Thoracic aorta (tissue), 2 donors: Measurements from ENCODE around the gene KANSL3. TPM values are rescaled to one million over a fixed set of nuclear protein-coding genes. Genes with fewer than 3 reads are reported as not detected.

Experiments
- ATAC-seq: fragments of 150-250 bp; one replicate; pipeline ENCODE4 v1.8.0; 2017; ENCODE audit warnings: low read depth; ENCODE audit not compliant: insufficient number of reproducible peaks, low FRiP score
- DNase-seq: peaks from one replicate; pipeline ENCODE4 v3.0.0-alpha.2; 2020; ENCODE audit warnings: low spot score
- H3K27ac ChIP-seq, 2 donors: fragments of 200-600 bp; sonication (generic); 1 replicate in 1 of 2; 2 replicates in 1 of 2; pipeline ENCODE4 v1.5.1; 2016; ENCODE audit warnings: mild to moderate bottlenecking in 2 of 2, moderate library complexity in 2 of 2
- H3K27me3 ChIP-seq: fragments of 200-600 bp; sonication (generic); replicated peaks from 2 replicates; pipeline ENCODE4 v1.6.0; 2016; ENCODE audit warnings: mild to moderate bottlenecking; ENCODE audit not compliant: insufficient read depth
- H3K36me3 ChIP-seq: fragments of 200-600 bp; sonication (generic); one replicate; pipeline ENCODE4 v1.5.1; 2016
- H3K4me1 ChIP-seq, 2 donors: fragments of 200-600 bp; sonication (generic); 1 replicate in 1 of 2; 2 replicates in 1 of 2; pipeline versions ENCODE4 v1.5.1 to v1.6.0; 2016; ENCODE audit warnings: low read depth in 2 of 2, mild to moderate bottlenecking in 1 of 2; ENCODE audit not compliant: control insufficient read depth in 1 of 2
- H3K4me3 ChIP-seq: fragments of 200-600 bp; sonication (generic); 2 replicates; pipeline ENCODE4 v1.5.1; 2016; ENCODE audit warnings: mild to moderate bottlenecking
- H3K9me3 ChIP-seq: fragments of 200-600 bp; sonication (generic); 2 replicates; pipeline ENCODE4 v1.5.1; 2016
- CTCF ChIP-seq: fragments of 200-600 bp; sonication (generic); IDR thresholded peaks from one replicate; pipeline ENCODE4 v1.5.1; 2019; ENCODE audit warnings: antibody characterized with exemption
- total RNA-seq, 2 donors: library from RNA; depleted of rRNA; stranded (reverse); fragments of >200 nt; gene quantifications; one replicate each; pipeline versions ENCODE4 v1.1.0 to v1.2.3, GENCODE V29; 2016

The KANSL3 gene
- total RNA-seq, 2 donors from 2014 or later: 60.2 to 73.4 TPM

GRCh38 chr2:96604104-96604503 lies 34.0 kb downstream of the KANSL3 start:
- no peak overlapping the region for H3K4me3 ChIP-seq
- DNase-seq (no peak), ATAC-seq (no peak)
- TF ChIP-seq CTCF: no peak
- no peak overlapping the region for H3K27ac ChIP-seq
- no peaks in the 10 kb centered on the region for H3K9me3 ChIP-seq
- peaks cover 85% of the 10 kb centered on the region for H3K36me3 ChIP-seq
- peaks cover 0 to 5% of the 10 kb centered on the region in 2 donors for H3K4me1 ChIP-seq
- H3K27me3 ChIP-seq: no peaks in the 10 kb centered on the region

DNA sequence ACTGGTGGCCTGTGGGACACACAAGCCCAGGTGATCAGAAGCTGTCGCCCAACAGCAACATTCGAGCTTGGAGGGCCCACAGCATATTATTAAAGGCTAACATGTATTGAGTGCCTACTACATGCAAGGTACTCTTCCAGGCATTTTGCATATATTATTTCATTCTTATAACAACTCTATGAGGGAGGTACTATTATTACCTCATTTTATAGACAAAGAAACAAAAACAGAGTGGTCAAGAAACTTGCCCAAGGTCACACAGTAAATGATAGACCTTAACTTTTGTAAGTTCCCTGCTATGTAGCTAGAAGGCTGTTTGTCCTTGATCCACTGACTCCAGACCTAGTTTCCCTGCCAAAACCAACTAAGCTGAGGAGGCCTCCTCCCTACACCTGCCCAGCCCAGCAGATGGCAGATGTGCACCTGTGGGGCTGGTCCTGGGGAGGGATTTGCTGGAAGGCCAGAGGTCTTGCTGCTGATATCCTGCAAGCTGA lies 35.7 kb downstream of the KANSL3 start:
- Histone ChIP-seq H3K4me3 (no peak overlapping the region), H3K4me1 (peaks cover 0 to 8% of the 10 kb centered on the region in 2 donors), H3K36me3 (peaks cover 73% of the 10 kb centered on the region), H3K27me3 (no peaks in the 10 kb centered on the region), H3K9me3 (no peaks in the 10 kb centered on the region), H3K27ac (no peak overlapping the region)
- no peak for ATAC-seq
- TF ChIP-seq CTCF: no peak
- no peak for DNase-seq

DNA sequence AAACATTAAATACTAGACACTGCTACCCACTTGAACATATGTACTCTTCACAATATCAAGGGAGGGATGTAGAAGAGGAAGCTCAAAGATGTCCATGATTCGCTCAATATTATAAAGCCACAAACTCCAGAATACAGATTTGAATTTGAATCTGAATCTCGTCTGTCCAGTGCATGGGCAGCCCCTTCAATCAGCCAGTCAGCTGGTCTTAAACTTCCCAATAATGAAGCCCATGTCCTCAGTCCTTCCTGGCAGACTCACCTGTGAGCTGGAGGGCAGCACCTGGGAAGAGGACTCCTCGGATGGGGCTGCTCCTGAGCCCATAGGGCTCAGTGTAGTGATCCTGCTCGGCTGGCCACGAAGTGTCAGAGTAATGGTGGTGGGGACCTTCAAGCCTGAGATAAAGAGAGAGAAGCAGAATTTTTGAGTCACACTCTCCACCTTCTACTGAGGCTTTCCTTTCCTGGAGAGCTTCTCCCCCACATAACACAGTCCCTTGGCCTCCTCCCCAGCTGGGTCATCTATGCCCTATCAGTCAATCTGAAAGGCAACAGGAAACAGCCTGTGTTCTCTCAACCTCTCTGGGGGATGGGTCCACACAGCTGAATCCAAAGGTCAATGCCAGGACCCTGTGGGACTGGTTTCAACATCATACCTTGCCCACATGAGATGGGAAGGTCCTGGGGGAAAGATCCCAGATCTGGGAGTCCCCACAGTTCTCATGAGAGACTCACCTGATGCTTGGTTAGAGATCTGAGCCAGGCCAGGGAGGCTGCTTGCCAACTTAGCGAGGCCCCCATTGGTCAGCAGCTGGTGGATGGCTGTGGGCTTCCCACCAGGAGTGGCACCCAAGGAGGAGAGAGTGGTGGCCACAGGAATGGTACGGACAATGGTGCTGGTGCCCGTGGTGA lies 36.5 kb downstream of the KANSL3 start:
- DNase-seq: no peak
- Histone ChIP-seq H3K36me3 (peaks cover 66% of the 10 kb centered on the region), H3K27ac (no peak overlapping the region), H3K4me1 (peaks cover 0 to 8% of the 10 kb centered on the region in 2 donors), H3K27me3 (no peaks in the 10 kb centered on the region), H3K4me3 (no peak overlapping the region), H3K9me3 (no peaks in the 10 kb centered on the region)
- TF ChIP-seq CTCF: no peak
- no peak for ATAC-seq

DNA sequence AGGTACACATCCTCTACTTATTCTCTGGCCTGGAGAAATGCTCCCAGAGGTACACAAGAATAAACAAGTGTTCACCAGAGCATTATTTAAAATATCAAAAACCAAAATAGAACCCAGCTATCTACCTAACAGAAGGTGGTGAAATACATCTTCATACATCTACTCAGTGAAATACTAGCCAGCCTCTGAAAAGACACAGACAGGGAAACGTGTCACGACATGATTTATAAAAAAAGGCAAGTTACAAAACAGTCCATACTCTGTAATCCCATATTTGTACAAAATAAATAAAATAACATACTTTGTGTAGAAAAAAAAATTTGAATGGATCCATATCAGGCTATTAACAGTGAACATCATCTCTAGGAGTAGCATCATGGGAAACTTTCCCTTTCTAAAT lies 38.2 kb downstream of the KANSL3 start:
- H3K27ac ChIP-seq: no peak overlapping the region
- H3K27me3 ChIP-seq: no peaks in the 10 kb centered on the region
- DNase-seq (no peak), ATAC-seq (no peak)
- H3K4me1 ChIP-seq: peaks cover 0 to 8% of the 10 kb centered on the region in 2 donors
- no peaks in the 10 kb centered on the region for H3K9me3 ChIP-seq
- peaks cover 67% of the 10 kb centered on the region for H3K36me3 ChIP-seq
- H3K4me3 ChIP-seq: no peak overlapping the region
- TF ChIP-seq CTCF: no peak

DNA sequence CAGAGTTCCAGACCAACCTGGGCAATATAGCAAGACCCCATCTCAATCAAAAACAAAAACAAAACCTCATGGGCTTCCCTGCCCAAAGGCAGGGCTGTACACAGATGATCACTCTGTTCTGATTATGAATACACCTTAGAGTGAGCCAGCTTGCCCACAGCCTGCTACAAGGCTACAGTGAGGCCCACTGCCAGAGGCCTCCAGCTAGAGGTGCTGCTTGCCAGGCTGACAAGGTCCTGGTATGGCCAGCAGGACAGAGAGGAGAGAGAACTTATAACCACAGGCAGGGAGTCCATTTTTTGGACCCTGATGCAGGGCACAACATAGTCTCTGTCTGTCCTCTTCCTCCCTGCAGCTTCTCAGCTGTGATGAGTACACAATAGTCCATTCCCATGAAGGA lies 41.5 kb downstream of the KANSL3 start:
- DNase-seq: no peak
- Histone ChIP-seq H3K27ac (no peak overlapping the region), H3K36me3 (peaks cover 57% of the 10 kb centered on the region), H3K27me3 (no peaks in the 10 kb centered on the region), H3K4me3 (no peak overlapping the region), H3K9me3 (no peaks in the 10 kb centered on the region), H3K4me1 (peaks cover 0 to 8% of the 10 kb centered on the region in 2 donors)
- ATAC-seq: no peak
- TF ChIP-seq CTCF: no peak
